Uterus (tissue), 2 donors: ENCODE data around the gene SLC43A3.

ENCODE experiments used
- CTCF ChIP-seq, 4 experiments: fragments of 200-600 bp in 2 of 4; fragments of 450-650 bp in 2 of 4; sonication (generic) in 2 of 4; IDR thresholded peaks; one replicate each; pipeline ENCODE4 v1.5.1; 2016 to 2019; ENCODE audit warnings: antibody characterized with exemption in 4 of 4, mild to moderate bottlenecking in 2 of 4, moderate library complexity in 1 of 4
- POLR2A ChIP-seq, 2 donors: fragments of 450-650 bp; IDR thresholded peaks; one replicate each; pipeline ENCODE4 v1.6.1; 2016; ENCODE audit warnings: antibody characterized with exemption in 2 of 2, mild to moderate bottlenecking in 1 of 2, moderate library complexity in 1 of 2

GRCh38 chr11:57361926-57362325 lies 65.0 kb downstream of the SLC43A3 start:
- TF ChIP-seq CTCF (IDR thresholded peaks at IDR 0.05) = no peak
- TF ChIP-seq POLR2A (IDR thresholded peaks at IDR 0.05) = no peak
